ENCODE results near the gene TLR5.

The TLR5 gene

GRCh38 chr1:223116950-223117349 is 26.1 kb downstream of the TLR5 start:
- H3K4me3 ChIP-seq (ENCODE audit: low read depth, low read length): no peak overlapping the region
- no peak for DNase-seq (ENCODE audit: low read depth)
- TF ChIP-seq CTCF (IDR thresholded peaks at IDR 0.05; ENCODE audit: insufficient read depth, low read depth, low read length, missing control alignments): no peak

- DNase-seq (ENCODE audit: low read depth): no peak
- TF ChIP-seq CTCF (IDR thresholded peaks at IDR 0.05; ENCODE audit: insufficient read depth, low read depth, low read length, missing control alignments): no peak
- no peak overlapping the region for H3K4me3 ChIP-seq (ENCODE audit: low read depth, low read length)
Measured at GRCh38 chr1:223114871-223115270, 28.2 kb downstream of the TLR5 start.

GRCh38 chr1:223110952-223111351 is 32.1 kb downstream of the TLR5 start:
- TF ChIP-seq CTCF (IDR thresholded peaks at IDR 0.05; ENCODE audit: insufficient read depth, low read depth, low read length, missing control alignments): no peak
- no peak overlapping the region for H3K4me3 ChIP-seq (ENCODE audit: low read depth, low read length)
- no peak for DNase-seq (ENCODE audit: low read depth)

- no peak overlapping the region for H3K4me3 ChIP-seq (ENCODE audit: low read depth, low read length)
- no peak for DNase-seq (ENCODE audit: low read depth)
- no peak for TF ChIP-seq CTCF (IDR thresholded peaks at IDR 0.05; ENCODE audit: insufficient read depth, low read depth, low read length, missing control alignments)
Measured at GRCh38 chr1:223109581-223110026, 33.4 kb downstream of the TLR5 start.

GRCh38 chr1:223106856-223107255 is 36.2 kb downstream of the TLR5 start:
- H3K4me3 ChIP-seq (ENCODE audit: low read depth, low read length): no peak overlapping the region
- no peak for DNase-seq (ENCODE audit: low read depth)
- no peak for TF ChIP-seq CTCF (IDR thresholded peaks at IDR 0.05; ENCODE audit: insufficient read depth, low read depth, low read length, missing control alignments)

- TF ChIP-seq CTCF (IDR thresholded peaks at IDR 0.05; ENCODE audit: insufficient read depth, low read depth, low read length, missing control alignments): no peak
- no peak overlapping the region for H3K4me3 ChIP-seq (ENCODE audit: low read depth, low read length)
- DNase-seq (ENCODE audit: low read depth): no peak
Measured at GRCh38 chr1:223105568-223105967, 37.5 kb downstream of the TLR5 start.

- no peak for TF ChIP-seq CTCF (IDR thresholded peaks at IDR 0.05; ENCODE audit: insufficient read depth, low read depth, low read length, missing control alignments)
- no peak for DNase-seq (ENCODE audit: low read depth)
Measured at GRCh38 chr1:223102797-223103533, 40.1 kb downstream of the TLR5 start.

More at GRCh38 chr1:223102797-223103533, 40.1 kb downstream of the TLR5 start:
- H3K4me3 ChIP-seq (ENCODE audit: low read depth, low read length): no peak overlapping the region
